Stimulated activated effector memory CD8-positive, alpha-beta T cell treated with anti-CD3 and anti-CD28 coated beads, Interleukin-12 subunit alpha, Interleukin-12 subunit beta, amount 100 ng/mL, for 72 hours (primary cell): ENCODE results near the gene PIGC.

Experiments used
- ATAC-seq: fragments of 150-1000 bp; cut with Tn5 transposase; 2 replicates; pipeline ENCODE4 v1.10.0; 2021
- DNase-seq, 2 donors: peaks; one replicate each; pipeline ENCODE4 v3.0.0; 2021 to 2022; ENCODE audit warnings: low spot score in 2 of 2
- H3K27ac Mint-ChIP-seq: one replicate; pipeline ENCODE4 v1.8.0; 2022; ENCODE audit warnings: mild to moderate bottlenecking, mixed read lengths
- H3K36me3 Mint-ChIP-seq: one replicate; pipeline ENCODE4 v1.8.0; 2022; ENCODE audit warnings: mild to moderate bottlenecking, mixed read lengths
- H3K4me1 Mint-ChIP-seq: one replicate; pipeline ENCODE4 v1.8.0; 2022; ENCODE audit warnings: mixed read lengths
- H3K4me3 Mint-ChIP-seq: one replicate; pipeline ENCODE4 v1.8.0; 2022; ENCODE audit warnings: mild to moderate bottlenecking, mixed read lengths
- H3K9me3 Mint-ChIP-seq: one replicate; pipeline ENCODE4 v1.8.0; 2022; ENCODE audit warnings: mixed read lengths

PIGC gene

GRCh38 chr1:172425339-172425738 lies 18.5 kb downstream of the PIGC start:
- no peak overlapping the region for H3K27ac Mint-ChIP-seq
- H3K36me3 Mint-ChIP-seq = no peaks in the 10 kb centered on the region
- H3K4me1 Mint-ChIP-seq = peaks cover 6% of the 10 kb centered on the region
- H3K9me3 Mint-ChIP-seq = no peaks in the 10 kb centered on the region
- no peak for DNase-seq
- ATAC-seq = no peak
- no peak overlapping the region for H3K4me3 Mint-ChIP-seq

DNA sequence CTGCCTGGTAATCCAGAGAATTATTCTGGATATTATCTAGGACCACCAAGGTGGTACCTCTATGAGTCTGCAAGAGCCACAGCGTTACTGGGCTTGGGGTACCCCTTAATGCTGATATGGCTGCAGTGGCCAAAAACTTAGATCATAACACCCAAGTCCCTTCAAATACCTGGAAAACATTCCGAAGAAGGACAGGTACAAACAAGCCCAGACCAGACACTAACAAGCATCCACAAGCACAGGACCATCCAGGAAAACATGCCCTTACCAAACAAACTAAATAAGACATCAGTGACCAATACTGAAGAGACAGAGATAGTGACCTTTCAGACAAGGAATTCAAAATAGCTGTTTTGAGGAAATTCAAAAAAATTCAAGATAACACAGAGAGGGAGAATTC lies 20.5 kb downstream of the PIGC start:
- no peak overlapping the region for H3K27ac Mint-ChIP-seq
- ATAC-seq (no peak), DNase-seq (no peak)
- no peaks in the 10 kb centered on the region for H3K4me1 Mint-ChIP-seq
- no peaks in the 10 kb centered on the region for H3K9me3 Mint-ChIP-seq
- H3K36me3 Mint-ChIP-seq = no peaks in the 10 kb centered on the region
- no peak overlapping the region for H3K4me3 Mint-ChIP-seq

- H3K4me1 Mint-ChIP-seq = no peaks in the 10 kb centered on the region
- no peak overlapping the region for H3K27ac Mint-ChIP-seq
- no peaks in the 10 kb centered on the region for H3K9me3 Mint-ChIP-seq
- H3K4me3 Mint-ChIP-seq = no peak overlapping the region
- H3K36me3 Mint-ChIP-seq = no peaks in the 10 kb centered on the region
- no peak for ATAC-seq
- no peak for DNase-seq
These were observed 21.8 kb downstream of the PIGC start for GRCh38 chr1:172421974-172422604.

- ATAC-seq (no peak), DNase-seq (no peak)
- Mint-ChIP-seq H3K9me3 (no peaks in the 10 kb centered on the region), H3K4me1 (no peaks in the 10 kb centered on the region), H3K27ac (peak within 1 kb of the TSS; percentile 18), H3K36me3 (no peaks in the 10 kb centered on the region), H3K4me3 (no peak within 1 kb of the TSS)
These were observed 23.5 kb downstream of the PIGC start, which contains the start of gene C1orf105 for GRCh38 chr1:172420385-172420784. TSS of gene C1orf105 (plus strand) at chr1:172420685. CDS start at chr1:172420886, 201 bp downstream.

DNA sequence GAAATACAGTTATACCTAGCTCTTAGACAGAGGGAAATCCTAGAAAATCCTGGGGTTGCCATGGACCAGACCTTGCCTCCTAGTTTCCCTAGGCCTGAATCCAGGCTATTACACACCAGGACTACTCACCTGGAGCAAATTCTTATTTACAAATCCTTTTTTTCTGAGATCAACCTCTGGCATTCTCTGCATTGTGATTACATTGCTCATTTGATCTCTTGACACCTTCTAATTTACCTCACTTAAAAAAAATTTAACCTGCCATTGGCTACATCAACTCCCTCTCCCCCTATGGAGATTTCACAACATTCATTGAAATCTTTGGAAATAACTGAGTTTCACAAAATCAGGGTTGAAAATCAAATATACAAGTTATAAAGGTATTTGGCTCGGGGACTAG lies 26.3 kb downstream of the PIGC start:
- Mint-ChIP-seq H3K4me1 (peaks cover under 1% of the 10 kb centered on the region), H3K27ac (no peak overlapping the region), H3K36me3 (no peaks in the 10 kb centered on the region), H3K9me3 (no peaks in the 10 kb centered on the region), H3K4me3 (no peak overlapping the region)
- no peak for DNase-seq
- no peak for ATAC-seq

- DNase-seq (no peak), ATAC-seq (no peak)
- no peaks in the 10 kb centered on the region for H3K36me3 Mint-ChIP-seq
- no peak overlapping the region for H3K4me3 Mint-ChIP-seq
- H3K9me3 Mint-ChIP-seq = no peaks in the 10 kb centered on the region
- H3K4me1 Mint-ChIP-seq = peaks cover 10% of the 10 kb centered on the region
- H3K27ac Mint-ChIP-seq = no peak overlapping the region
These were observed 27.3 kb downstream of the PIGC start for GRCh38 chr1:172416496-172417035.

DNA sequence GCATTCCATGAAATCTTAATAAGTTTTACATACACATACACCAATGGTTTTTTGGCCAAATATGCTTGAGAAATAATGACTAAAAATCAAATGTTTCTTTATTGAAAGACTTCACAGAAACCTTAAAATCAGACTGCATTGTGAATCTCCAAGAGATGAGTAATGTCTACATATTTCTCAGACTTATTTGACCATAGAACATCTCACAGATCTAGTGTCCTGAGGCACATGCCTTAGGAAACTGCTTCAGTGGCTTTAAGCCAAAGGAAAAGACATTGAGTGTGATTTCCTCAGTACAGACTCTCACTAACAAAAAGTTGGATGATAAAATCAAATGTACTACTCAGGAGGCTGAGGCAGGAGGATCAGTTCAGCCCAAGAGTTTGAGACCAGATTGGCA lies 29.5 kb downstream of the PIGC start:
- no peaks in the 10 kb centered on the region for H3K9me3 Mint-ChIP-seq
- H3K4me3 Mint-ChIP-seq = no peak overlapping the region
- peaks cover 11% of the 10 kb centered on the region for H3K4me1 Mint-ChIP-seq
- H3K27ac Mint-ChIP-seq = no peak overlapping the region
- DNase-seq (no peak), ATAC-seq (no peak)
- H3K36me3 Mint-ChIP-seq = no peaks in the 10 kb centered on the region

GRCh38 chr1:172411791-172412338 lies 32.0 kb downstream of the PIGC start:
- H3K9me3 Mint-ChIP-seq = no peaks in the 10 kb centered on the region
- peak; percentile 96 for ATAC-seq
- H3K4me3 Mint-ChIP-seq = no peak overlapping the region
- peak overlapping the region; percentile 33 for H3K27ac Mint-ChIP-seq
- DNase-seq = no peak
- peaks cover 11% of the 10 kb centered on the region for H3K4me1 Mint-ChIP-seq
- H3K36me3 Mint-ChIP-seq = no peaks in the 10 kb centered on the region

DNA sequence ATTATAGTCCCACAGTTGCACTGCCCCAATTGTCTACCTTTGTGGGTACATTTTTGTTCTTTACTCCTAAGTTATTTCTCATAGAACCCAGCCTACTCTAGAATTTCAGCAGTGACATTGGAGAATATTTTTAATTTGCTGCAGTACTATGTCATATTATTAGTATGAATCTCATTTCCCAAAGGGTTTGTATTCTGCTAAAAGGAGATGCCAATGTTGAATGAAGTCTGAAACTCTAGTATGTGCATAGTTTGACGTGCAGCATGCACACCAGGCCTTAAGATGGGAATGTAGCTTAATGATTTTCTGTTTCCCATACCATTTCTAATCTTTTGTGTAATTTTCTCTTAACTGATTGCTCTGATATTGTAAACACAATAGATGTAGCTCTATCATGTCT lies 33.8 kb downstream of the PIGC start:
- Mint-ChIP-seq H3K9me3 (no peaks in the 10 kb centered on the region), H3K27ac (no peak overlapping the region), H3K4me1 (peaks cover 11% of the 10 kb centered on the region), H3K4me3 (no peak overlapping the region), H3K36me3 (no peaks in the 10 kb centered on the region)
- no peak for ATAC-seq
- DNase-seq = no peak

DNA sequence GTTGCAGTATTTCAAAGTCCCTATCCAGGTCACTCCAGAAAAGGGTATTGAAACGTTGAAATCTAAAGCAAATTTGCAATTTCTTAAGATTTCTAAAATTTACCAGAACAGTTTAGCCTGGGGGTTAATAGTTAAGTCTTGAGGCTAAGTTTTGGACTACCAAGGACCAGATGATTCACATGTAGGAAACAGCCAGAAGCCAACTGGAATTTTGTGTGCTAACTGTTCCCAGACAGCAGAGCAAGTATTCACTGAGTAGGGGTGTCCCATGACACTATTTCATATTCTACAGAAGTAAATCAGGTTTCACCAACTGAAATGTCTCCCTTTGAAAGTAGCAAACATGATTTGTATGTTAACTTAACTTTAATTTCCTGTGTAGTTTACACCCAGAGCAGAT lies 34.9 kb downstream of the PIGC start:
- Mint-ChIP-seq H3K4me3 (no peak overlapping the region), H3K36me3 (no peaks in the 10 kb centered on the region), H3K9me3 (no peaks in the 10 kb centered on the region), H3K4me1 (peaks cover 11% of the 10 kb centered on the region), H3K27ac (no peak overlapping the region)
- ATAC-seq = no peak
- DNase-seq = no peak

DNA sequence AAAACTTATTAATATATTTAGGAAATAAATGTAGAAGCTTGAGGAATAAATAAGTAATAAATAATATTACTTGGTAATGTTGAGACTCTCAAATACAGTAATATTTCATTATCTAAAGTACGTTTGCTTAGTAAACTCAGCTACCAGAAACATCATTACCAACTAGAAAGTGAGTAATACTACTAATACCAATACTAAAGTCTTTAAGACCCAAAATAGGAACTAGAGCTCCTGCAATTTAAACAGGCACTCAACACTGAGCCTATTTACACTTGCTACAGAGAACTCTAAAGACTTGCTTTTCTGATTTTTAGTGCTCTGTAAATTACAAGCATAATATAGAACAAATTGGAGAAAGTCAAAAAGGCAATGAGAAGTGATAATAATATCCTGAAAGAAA lies 36.9 kb downstream of the PIGC start:
- no peak for ATAC-seq
- H3K4me1 Mint-ChIP-seq = peaks cover 15% of the 10 kb centered on the region
- no peaks in the 10 kb centered on the region for H3K9me3 Mint-ChIP-seq

GRCh38 chr1:172405912-172406311 lies 38.0 kb downstream of the PIGC start:
- H3K4me3 Mint-ChIP-seq = no peak overlapping the region
- H3K4me1 Mint-ChIP-seq = peaks cover 12% of the 10 kb centered on the region
- ATAC-seq (peak; percentile 85), DNase-seq (no peak)
- H3K27ac Mint-ChIP-seq = no peak overlapping the region
- H3K36me3 Mint-ChIP-seq = no peaks in the 10 kb centered on the region
- H3K9me3 Mint-ChIP-seq = no peaks in the 10 kb centered on the region

More for the DNA sequence above, 36.9 kb downstream of the PIGC start:
- Mint-ChIP-seq H3K4me3 (no peak overlapping the region), H3K27ac (no peak overlapping the region), H3K36me3 (no peaks in the 10 kb centered on the region)
- DNase-seq = no peak

GRCh38 chr1:172404121-172404520 lies 39.7 kb downstream of the PIGC start:
- ATAC-seq (no peak), DNase-seq (no peak)
- H3K4me3 Mint-ChIP-seq = no peak overlapping the region
- H3K9me3 Mint-ChIP-seq = no peaks in the 10 kb centered on the region
- no peaks in the 10 kb centered on the region for H3K36me3 Mint-ChIP-seq
- H3K4me1 Mint-ChIP-seq = peaks cover 30% of the 10 kb centered on the region
- no peak overlapping the region for H3K27ac Mint-ChIP-seq

DNA sequence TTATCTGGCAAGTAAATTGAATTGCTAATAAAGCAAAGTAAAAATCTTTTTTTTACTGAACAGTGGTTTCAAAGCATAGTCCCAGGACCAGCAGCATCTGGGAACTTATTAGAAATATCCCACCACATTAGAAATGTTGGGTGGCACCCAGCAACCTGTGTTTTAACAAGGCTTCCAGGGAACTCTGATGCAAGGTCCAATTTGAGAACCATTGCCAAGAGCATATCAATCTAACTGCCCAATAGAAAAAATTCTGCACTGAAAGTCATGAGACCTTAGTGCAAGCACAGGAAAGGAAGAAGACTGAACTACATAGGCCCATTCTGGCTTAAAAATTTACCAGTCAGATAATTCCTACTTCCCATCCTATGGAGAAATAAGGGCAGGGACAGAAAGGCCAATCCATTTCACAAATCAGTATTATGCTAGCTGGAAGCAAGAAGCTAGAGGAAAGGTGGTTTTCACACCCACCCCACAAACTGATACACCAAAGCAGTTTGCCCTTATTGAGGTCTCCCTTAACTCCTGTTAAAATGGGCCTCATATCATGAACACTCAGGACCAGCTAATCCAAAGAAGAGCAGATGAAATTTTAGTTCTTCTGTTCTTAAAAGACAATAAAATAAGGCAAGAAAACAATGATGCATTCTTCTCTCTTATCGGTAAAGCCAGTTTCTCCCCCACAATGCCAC lies 40.8 kb downstream of the PIGC start:
- DNase-seq (no peak), ATAC-seq (no peak)
- Mint-ChIP-seq H3K27ac (no peak overlapping the region), H3K4me1 (peaks cover 41% of the 10 kb centered on the region), H3K4me3 (no peak overlapping the region), H3K9me3 (no peaks in the 10 kb centered on the region), H3K36me3 (no peaks in the 10 kb centered on the region)

DNA sequence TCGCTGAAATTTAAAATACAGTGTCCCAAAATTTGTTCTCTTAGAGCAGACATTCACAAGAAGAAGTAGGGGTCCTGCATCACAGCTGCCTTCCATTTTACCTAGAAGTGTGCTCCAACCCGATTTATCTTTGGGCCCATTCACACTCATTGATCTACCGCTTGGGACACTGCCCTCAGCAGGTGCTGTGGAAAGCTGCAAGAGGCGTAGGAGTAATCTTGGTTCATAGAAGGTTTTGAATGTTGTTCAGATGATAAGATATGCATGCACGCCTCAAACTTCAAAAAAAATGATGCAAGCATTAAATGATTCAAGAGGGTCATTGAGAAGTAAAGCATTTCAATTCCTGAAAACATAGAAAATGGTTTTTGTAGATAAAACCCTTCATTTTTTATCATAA lies 42.0 kb downstream of the PIGC start:
- no peak for DNase-seq
- ATAC-seq = no peak
- Mint-ChIP-seq H3K4me1 (peaks cover 52% of the 10 kb centered on the region), H3K27ac (no peak overlapping the region), H3K36me3 (no peaks in the 10 kb centered on the region), H3K4me3 (no peak overlapping the region), H3K9me3 (no peaks in the 10 kb centered on the region)

- H3K27ac Mint-ChIP-seq = no peak overlapping the region
- no peak for DNase-seq
These were observed 42.4 kb downstream of the PIGC start for GRCh38 chr1:172401477-172401876.

More at GRCh38 chr1:172401477-172401876, 42.4 kb downstream of the PIGC start:
- Mint-ChIP-seq H3K36me3 (no peaks in the 10 kb centered on the region), H3K9me3 (no peaks in the 10 kb centered on the region), H3K4me1 (peaks cover 52% of the 10 kb centered on the region), H3K4me3 (no peak overlapping the region)
- no peak for ATAC-seq
